ENCODE measurements around the gene TUBB6.

The TUBB6 gene

GRCh38 chr18:12338382-12338781 lies 30.3 kb downstream of the TUBB6 start:
- no peak for DNase-seq (ENCODE audit: low spot score)

- no peak for DNase-seq (ENCODE audit: low spot score)
Measured at GRCh38 chr18:12340945-12341660, 33.1 kb downstream of the TUBB6 start.

- DNase-seq (ENCODE audit: low spot score), result no peak
Measured at GRCh38 chr18:12342661-12343060, 34.6 kb downstream of the TUBB6 start.

- DNase-seq (ENCODE audit: low spot score), result no peak
Measured at GRCh38 chr18:12345491-12346239, 37.6 kb downstream of the TUBB6 start.

GRCh38 chr18:12346240-12346565 lies 38.2 kb downstream of the TUBB6 start:
- DNase-seq (ENCODE audit: low spot score), result no peak

- DNase-seq (ENCODE audit: low spot score), result no peak
Measured at GRCh38 chr18:12347895-12348294, 39.9 kb downstream of the TUBB6 start.

- no peak for DNase-seq (ENCODE audit: low spot score)
Measured at GRCh38 chr18:12352188-12352587, 44.1 kb downstream of the TUBB6 start.

- DNase-seq (ENCODE audit: low spot score), result no peak
Measured at GRCh38 chr18:12359515-12359927, 51.5 kb downstream of the TUBB6 start.

- DNase-seq (ENCODE audit: low spot score), result no peak
Measured at GRCh38 chr18:12361770-12362378, 53.8 kb downstream of the TUBB6 start.

- no peak for DNase-seq (ENCODE audit: low spot score)
Measured at GRCh38 chr18:12362473-12363174, 54.6 kb downstream of the TUBB6 start.

GRCh38 chr18:12366379-12366778 lies 58.3 kb downstream of the TUBB6 start:
- DNase-seq (ENCODE audit: low spot score), result no peak

- no peak for DNase-seq (ENCODE audit: low spot score)
Measured at GRCh38 chr18:12366784-12367183, 58.7 kb downstream of the TUBB6 start.

GRCh38 chr18:12369211-12369610 lies 61.2 kb downstream of the TUBB6 start:
- no peak for DNase-seq (ENCODE audit: low spot score)

GRCh38 chr18:12371590-12371989 lies 63.5 kb downstream of the TUBB6 start:
- no peak for DNase-seq (ENCODE audit: low spot score)

GRCh38 chr18:12372406-12372805 lies 64.4 kb downstream of the TUBB6 start:
- no peak for DNase-seq (ENCODE audit: low spot score)

GRCh38 chr18:12373116-12373770 lies 65.2 kb downstream of the TUBB6 start:
- DNase-seq (ENCODE audit: low spot score), result no peak

GRCh38 chr18:12373771-12374116 lies 65.7 kb downstream of the TUBB6 start:
- no peak for DNase-seq (ENCODE audit: low spot score)

- no peak for DNase-seq (ENCODE audit: low spot score)
Measured at GRCh38 chr18:12374401-12374800, 66.4 kb downstream of the TUBB6 start.

Data from AG08396 (cell line).